ENCODE results near the gene KCNAB1. TPM values are rescaled to one million over a fixed set of nuclear protein-coding genes. Genes with fewer than 3 reads are reported as not detected.
A peak's percentile ranks its signal among the peaks of the same experiment; 100 is the strongest.
"Not testable (repeated sequence)": the region's sequence is repeated elsewhere in the genome, so short reads cannot be mapped to it uniquely, and the experiment has no call there.

Gene KCNAB1
- total and polyA plus RNA-seq, 2 of the 8 experiments (the other 6 are each of a cell fraction or from before 2014, with no cell fraction given) = 0.51 to 2.3 TPM

DNA sequence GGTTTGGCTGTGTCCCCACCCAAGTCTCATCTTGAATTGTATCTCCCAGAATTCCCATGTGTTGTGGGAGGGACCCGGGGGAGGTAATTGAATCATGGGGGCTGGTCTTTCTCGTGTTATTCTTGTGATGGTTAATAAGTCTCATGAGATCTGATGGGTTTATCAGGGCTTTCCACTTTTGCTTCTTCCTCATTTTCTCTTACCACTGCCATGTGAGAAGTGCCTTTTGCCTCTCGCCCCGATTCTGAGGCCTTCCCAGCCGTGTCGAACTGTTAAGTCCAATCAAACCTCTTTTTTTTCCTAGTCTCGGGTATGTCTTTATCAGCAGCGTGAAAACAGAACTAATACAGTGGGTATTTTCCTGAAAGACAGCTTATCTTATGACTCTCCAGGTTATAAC lies 448.6 kb downstream of the KCNAB1 start:
- not testable (repeated sequence) for H3K56ac ChIP-seq (replicated peaks; ENCODE audit: insufficient read length, low read depth, low read length); H4K8ac ChIP-seq (ENCODE audit: extremely low read depth, insufficient read depth, low read length); H3K14ac ChIP-seq (ENCODE audit: insufficient read length); H3K18ac ChIP-seq (ENCODE audit: extremely low read depth, low read length); H2BK5ac ChIP-seq (ENCODE audit: low read depth, low read length); H3K23me2 ChIP-seq (ENCODE audit: low read depth, low read length); H2BK20ac ChIP-seq (ENCODE audit: low read length); H3K9ac ChIP-seq (replicated peaks in 1 of 4; ENCODE audit: extremely low read depth in 1 of 4, low read depth in 3 of 4, low read length in 3 of 4); H4K20me1 ChIP-seq (replicated peaks in 1 of 2; ENCODE audit: control insufficient read depth in 1 of 2, insufficient read depth in 2 of 2, low read length in 2 of 2); H3K36me3 ChIP-seq (ENCODE audit: control insufficient read depth in 2 of 4, insufficient read depth in 4 of 4, low read length in 3 of 4); H3K9me3 ChIP-seq (ENCODE audit: insufficient read depth in 2 of 2, low read depth in 1 of 2, low read length in 1 of 2); DNase-seq (ENCODE audit: low read depth in 1 of 2, low spot score in 2 of 2); H2BK120ac ChIP-seq (replicated peaks; ENCODE audit: low read depth, low read length); H2BK15ac ChIP-seq (ENCODE audit: low read length); H2BK12ac ChIP-seq (ENCODE audit: low read depth, low read length); H3K79me1 ChIP-seq (ENCODE audit: low read depth, low read length); H3K4me1 ChIP-seq (replicated peaks in 1 of 4; ENCODE audit: control insufficient read depth in 3 of 4, insufficient read depth in 4 of 4, low read length in 3 of 4); H3K79me2 ChIP-seq (ENCODE audit: control insufficient read depth in 1 of 2, insufficient read depth in 2 of 2, low read length in 2 of 2); H3K4me3 ChIP-seq (ENCODE audit: extremely low read depth in 1 of 4, insufficient read depth in 2 of 4, low read depth in 3 of 4, low read length in 4 of 4); H2AFZ ChIP-seq (ENCODE audit: low read length); H2AK5ac ChIP-seq (ENCODE audit: low read depth, low read length); H3K4ac ChIP-seq (replicated peaks; ENCODE audit: insufficient read length, low read depth, low read length); H4K5ac ChIP-seq (ENCODE audit: insufficient read length, low read depth, low read length); H4K91ac ChIP-seq (replicated peaks; ENCODE audit: insufficient read length, low read length); H3K27me3 ChIP-seq (replicated peaks in 1 of 4; ENCODE audit: control insufficient read depth in 3 of 4, extremely low read depth in 1 of 4, insufficient read depth in 3 of 4, low read length in 3 of 4); H3K27ac ChIP-seq (ENCODE audit: low read depth, low read length); H3K4me2 ChIP-seq (ENCODE audit: insufficient read depth in 1 of 2, low read depth in 2 of 2, low read length in 2 of 2); H3K23ac ChIP-seq (ENCODE audit: insufficient read length); FAIRE-seq
- ChIA-PET CTCF (ENCODE audit: partially characterized antibody) (interaction anchor here (0.6 kb wide), 1 partner anchor 28 kb away, joined by 3 read pairs; no protein-coding TSS in a partner anchor), POLR2A (ENCODE audit: partially characterized antibody) (interaction anchor here (0.9 kb wide), 1 partner anchor 13 kb away, joined by 3 read pairs; the partner anchor contains the start of gene SSR3)
- 91% methylated on average over 8 of the region's 8 CpGs; no CpG with 5 or more reads in 1 of the 2 experiments for WGBS, 2 experiments (ENCODE audit: extremely low coverage in 1 of 2, insufficient coverage in 1 of 2, insufficient read length in 1 of 2, insufficient replicate concordance in 2 of 2, low coverage in 1 of 2, low lambda C conversion rate in 2 of 2, missing lambda C conversion rate in 1 of 2)

DNA sequence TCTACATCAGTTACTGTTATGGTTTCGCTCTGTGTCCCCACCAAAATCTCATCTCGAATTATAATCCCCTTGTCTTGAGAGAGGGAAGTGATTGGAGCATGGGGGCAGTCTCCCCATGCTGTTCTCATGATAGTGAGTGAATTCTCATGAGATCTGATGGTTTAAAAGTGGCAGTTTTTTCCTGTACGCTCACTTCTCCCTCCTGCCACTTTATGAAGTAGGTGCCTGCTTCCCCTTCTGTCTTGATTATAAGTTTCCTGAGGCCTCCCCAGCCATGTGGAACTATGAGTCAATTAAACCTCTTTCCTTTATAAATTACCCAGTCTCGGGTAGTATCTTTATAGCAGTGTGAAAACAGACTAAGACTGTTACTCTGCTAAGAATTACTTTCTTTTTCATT lies 449.5 kb downstream of the KCNAB1 start:
- H3K14ac ChIP-seq (ENCODE audit: insufficient read length); H2BK12ac ChIP-seq (ENCODE audit: low read depth, low read length); H3K4ac ChIP-seq (replicated peaks; ENCODE audit: insufficient read length, low read depth, low read length); H3K27ac ChIP-seq (ENCODE audit: low read depth, low read length); H2BK15ac ChIP-seq (ENCODE audit: low read length); H3K9me3 ChIP-seq (ENCODE audit: insufficient read depth in 2 of 2, low read depth in 1 of 2, low read length in 1 of 2); H3K79me1 ChIP-seq (ENCODE audit: low read depth, low read length); POLR2A ChIA-PET (ENCODE audit: partially characterized antibody); H3K27me3 ChIP-seq (replicated peaks in 1 of 4; ENCODE audit: control insufficient read depth in 3 of 4, extremely low read depth in 1 of 4, insufficient read depth in 3 of 4, low read length in 3 of 4); CTCF ChIA-PET (ENCODE audit: partially characterized antibody); H2BK20ac ChIP-seq (ENCODE audit: low read length); H3K4me2 ChIP-seq (ENCODE audit: insufficient read depth in 1 of 2, low read depth in 2 of 2, low read length in 2 of 2); H3K18ac ChIP-seq (ENCODE audit: extremely low read depth, low read length); H2BK5ac ChIP-seq (ENCODE audit: low read depth, low read length); FAIRE-seq; H3K23me2 ChIP-seq (ENCODE audit: low read depth, low read length); H4K8ac ChIP-seq (ENCODE audit: extremely low read depth, insufficient read depth, low read length); H2BK120ac ChIP-seq (replicated peaks; ENCODE audit: low read depth, low read length); H3K9ac ChIP-seq (replicated peaks in 1 of 4; ENCODE audit: extremely low read depth in 1 of 4, low read depth in 3 of 4, low read length in 3 of 4); H2AK5ac ChIP-seq (ENCODE audit: low read depth, low read length); H3K36me3 ChIP-seq (ENCODE audit: control insufficient read depth in 2 of 4, insufficient read depth in 4 of 4, low read length in 3 of 4); H3K4me3 ChIP-seq (ENCODE audit: extremely low read depth in 1 of 4, insufficient read depth in 2 of 4, low read depth in 3 of 4, low read length in 4 of 4); H4K91ac ChIP-seq (replicated peaks; ENCODE audit: insufficient read length, low read length); H3K56ac ChIP-seq (replicated peaks; ENCODE audit: insufficient read length, low read depth, low read length); H3K79me2 ChIP-seq (ENCODE audit: control insufficient read depth in 1 of 2, insufficient read depth in 2 of 2, low read length in 2 of 2); DNase-seq (ENCODE audit: low read depth in 1 of 2, low spot score in 2 of 2); H3K23ac ChIP-seq (ENCODE audit: insufficient read length); H4K20me1 ChIP-seq (replicated peaks in 1 of 2; ENCODE audit: control insufficient read depth in 1 of 2, insufficient read depth in 2 of 2, low read length in 2 of 2); H4K5ac ChIP-seq (ENCODE audit: insufficient read length, low read depth, low read length); H3K4me1 ChIP-seq (replicated peaks in 1 of 4; ENCODE audit: control insufficient read depth in 3 of 4, insufficient read depth in 4 of 4, low read length in 3 of 4): not testable (repeated sequence)
- WGBS, 2 experiments (ENCODE audit: extremely low coverage in 1 of 2, insufficient coverage in 1 of 2, insufficient read length in 1 of 2, insufficient replicate concordance in 2 of 2, low coverage in 1 of 2, low lambda C conversion rate in 2 of 2, missing lambda C conversion rate in 1 of 2) = 98% methylated on average over 4 of the region's 4 CpGs; no CpG with 5 or more reads in 1 of the 2 experiments
- H2AFZ ChIP-seq (ENCODE audit: low read length) = peak overlapping the region; percentile 49; the same call in 1 of the 2 replicates

All from H1 (cell line).